IPS-20b (cell line): Measurements from ENCODE around the gene BMPR1A.
"Not testable (repeated sequence)": the region's sequence is repeated elsewhere in the genome, so short reads cannot be mapped to it uniquely, and the experiment has no call there.

Experiments used
- H3K27ac ChIP-seq: one replicate; pipeline ENCODE4 v1.5.1; 2013; ENCODE audit warnings: low read length
- H3K27me3 ChIP-seq: 2 replicates; pipeline ENCODE4 v1.6.1; 2013; ENCODE audit warnings: mild to moderate bottlenecking, low read length, inconsistent platforms; ENCODE audit not compliant: insufficient read depth
- H3K36me3 ChIP-seq: 2 replicates; pipeline ENCODE4 v1.6.1; 2013; ENCODE audit warnings: low read depth, mild to moderate bottlenecking, inconsistent platforms, low read length, moderate library complexity; ENCODE audit not compliant: insufficient read depth
- H3K4me1 ChIP-seq: 2 replicates; pipeline ENCODE4 v1.6.1; 2013; ENCODE audit warnings: mild to moderate bottlenecking, control low read depth, inconsistent platforms, low read length, moderate library complexity; ENCODE audit not compliant: insufficient read depth
- H3K4me3 ChIP-seq: 2 replicates; pipeline ENCODE4 v1.5.1; 2013; ENCODE audit warnings: mild to moderate bottlenecking, low read length, inconsistent platforms
- H3K9ac ChIP-seq: 2 replicates; pipeline ENCODE4 v1.6.1; 2013; ENCODE audit warnings: low read depth, mild to moderate bottlenecking, inconsistent platforms, low read length, moderate library complexity
- H3K9me3 ChIP-seq: 2 replicates; pipeline ENCODE4 v1.6.1; 2013; ENCODE audit warnings: mild to moderate bottlenecking, low read depth, low read length, inconsistent platforms; ENCODE audit not compliant: insufficient read depth

BMPR1A gene

GRCh38 chr10:86853582-86853981 lies 97.2 kb downstream of the BMPR1A start:
- Histone ChIP-seq H3K27ac (peak overlapping the region; percentile 54), H3K9ac (peak overlapping the region; percentile 79; the same call in 1 of the 2 replicates), H3K36me3 (peaks cover 28% of the 10 kb centered on the region), H3K4me1 (peaks cover 42% of the 10 kb centered on the region; the same call in 1 of the 2 replicates), H3K4me3 (peak overlapping the region; percentile 31; the same call in 1 of the 2 replicates)
- not testable (repeated sequence) for H3K27me3 ChIP-seq, H3K9me3 ChIP-seq

GRCh38 chr10:86855513-86855912 lies 99.1 kb downstream of the BMPR1A start:
- H3K27ac ChIP-seq: no peak overlapping the region
- peaks cover 42% of the 10 kb centered on the region; the same call in 1 of the 2 replicates for H3K4me1 ChIP-seq
- peak overlapping the region; percentile 59; the same call in 1 of the 2 replicates for H3K9ac ChIP-seq
- H3K9me3 ChIP-seq: no peaks in the 10 kb centered on the region
- H3K4me3 ChIP-seq: no peak overlapping the region
- no peaks in the 10 kb centered on the region for H3K27me3 ChIP-seq
- peaks cover 27% of the 10 kb centered on the region for H3K36me3 ChIP-seq

GRCh38 chr10:86856156-86856555 lies 99.7 kb downstream of the BMPR1A start:
- H3K4me1 ChIP-seq: peaks cover 43% of the 10 kb centered on the region; the same call in 1 of the 2 replicates
- no peaks in the 10 kb centered on the region for H3K9me3 ChIP-seq
- peak overlapping the region; percentile 59; the same call in 1 of the 2 replicates for H3K9ac ChIP-seq
- no peaks in the 10 kb centered on the region for H3K27me3 ChIP-seq
- H3K4me3 ChIP-seq: no peak overlapping the region
- no peak overlapping the region for H3K27ac ChIP-seq
- H3K36me3 ChIP-seq: peaks cover 27% of the 10 kb centered on the region

GRCh38 chr10:86857128-86857721 lies 100.8 kb downstream of the BMPR1A start:
- Histone ChIP-seq H3K9ac (peak overlapping the region; percentile 2; the same call in 1 of the 2 replicates), H3K27ac (peak overlapping the region; percentile 34), H3K9me3 (no peaks in the 10 kb centered on the region), H3K27me3 (no peaks in the 10 kb centered on the region), H3K4me1 (peaks cover 52% of the 10 kb centered on the region; the same call in 1 of the 2 replicates), H3K4me3 (peak overlapping the region; percentile 28; the same call in 1 of the 2 replicates), H3K36me3 (peaks cover 21% of the 10 kb centered on the region)

GRCh38 chr10:86858011-86858410 lies 101.6 kb downstream of the BMPR1A start:
- peak overlapping the region; percentile 34 for H3K27ac ChIP-seq
- H3K36me3 ChIP-seq: peaks cover 21% of the 10 kb centered on the region
- H3K9ac ChIP-seq: peak overlapping the region; percentile 2; the same call in 1 of the 2 replicates
- peaks cover 52% of the 10 kb centered on the region; the same call in 1 of the 2 replicates for H3K4me1 ChIP-seq
- H3K4me3 ChIP-seq: no peak overlapping the region
- H3K27me3 ChIP-seq: no peaks in the 10 kb centered on the region
- H3K9me3 ChIP-seq: no peaks in the 10 kb centered on the region

GRCh38 chr10:86861351-86861750 lies 104.9 kb downstream of the BMPR1A start:
- Histone ChIP-seq H3K9me3 (no peaks in the 10 kb centered on the region), H3K9ac (0 out of 2 replicates have a peak overlapping the region, but pooled peaks have one; percentile 33), H3K27me3 (no peaks in the 10 kb centered on the region), H3K27ac (peak overlapping the region; percentile 33), H3K36me3 (peaks cover 12% of the 10 kb centered on the region), H3K4me3 (no peak overlapping the region), H3K4me1 (peaks cover 55% of the 10 kb centered on the region)

- Histone ChIP-seq H3K4me1 (peaks cover 56% of the 10 kb centered on the region), H3K4me3 (no peak overlapping the region), H3K9ac (peak overlapping the region; percentile 60; the same call in 1 of the 2 replicates), H3K27me3 (no peaks in the 10 kb centered on the region), H3K27ac (peak overlapping the region; percentile 85), H3K36me3 (peaks cover 19% of the 10 kb centered on the region), H3K9me3 (no peaks in the 10 kb centered on the region)
Measured at GRCh38 chr10:86862373-86862772, 106.0 kb downstream of the BMPR1A start.

GRCh38 chr10:86862786-86863483 lies 106.5 kb downstream of the BMPR1A start:
- peaks cover 60% of the 10 kb centered on the region for H3K4me1 ChIP-seq
- H3K9me3 ChIP-seq: no peaks in the 10 kb centered on the region
- peak overlapping the region; percentile 85 for H3K27ac ChIP-seq
- H3K9ac ChIP-seq: peak overlapping the region; percentile 60; the same call in 1 of the 2 replicates
- H3K4me3 ChIP-seq: no peak overlapping the region
- peaks cover 19% of the 10 kb centered on the region for H3K36me3 ChIP-seq
- no peaks in the 10 kb centered on the region for H3K27me3 ChIP-seq

- Histone ChIP-seq H3K4me1 (peaks cover 65% of the 10 kb centered on the region), H3K36me3 (peaks cover 15% of the 10 kb centered on the region), H3K9me3 (no peaks in the 10 kb centered on the region), H3K27me3 (no peaks in the 10 kb centered on the region), H3K9ac (peak overlapping the region; percentile 60; the same call in 1 of the 2 replicates), H3K4me3 (no peak overlapping the region), H3K27ac (peak overlapping the region; percentile 85)
Measured at GRCh38 chr10:86863484-86863842, 107.0 kb downstream of the BMPR1A start.

GRCh38 chr10:86865011-86865811 lies 108.8 kb downstream of the BMPR1A start:
- H3K36me3 ChIP-seq, H3K9me3 ChIP-seq, H3K27me3 ChIP-seq: not testable (repeated sequence)
- Histone ChIP-seq H3K9ac (peak overlapping the region; percentile 82), H3K4me3 (peak overlapping the region; percentile 27), H3K4me1 (peaks cover 72% of the 10 kb centered on the region), H3K27ac (peak overlapping the region; percentile 96)

- H3K27me3 ChIP-seq: no peaks in the 10 kb centered on the region
- H3K27ac ChIP-seq: peak overlapping the region; percentile 83
- H3K4me3 ChIP-seq: no peak overlapping the region
- peaks cover 76% of the 10 kb centered on the region for H3K4me1 ChIP-seq
- no peaks in the 10 kb centered on the region for H3K9me3 ChIP-seq
- peaks cover 7% of the 10 kb centered on the region; the same call in 1 of the 2 replicates for H3K36me3 ChIP-seq
- peak overlapping the region; percentile 44; the same call in 1 of the 2 replicates for H3K9ac ChIP-seq
Measured at GRCh38 chr10:86867149-86867548, 110.7 kb downstream of the BMPR1A start.
